HuH-7 (cell line): ENCODE results near the gene C14orf180.

Experiments used
- DNase-seq: peaks from one replicate; pipeline ENCODE4 v3.0.0; 2011; ENCODE audit warnings: low spot score

The C14orf180 gene

DNA sequence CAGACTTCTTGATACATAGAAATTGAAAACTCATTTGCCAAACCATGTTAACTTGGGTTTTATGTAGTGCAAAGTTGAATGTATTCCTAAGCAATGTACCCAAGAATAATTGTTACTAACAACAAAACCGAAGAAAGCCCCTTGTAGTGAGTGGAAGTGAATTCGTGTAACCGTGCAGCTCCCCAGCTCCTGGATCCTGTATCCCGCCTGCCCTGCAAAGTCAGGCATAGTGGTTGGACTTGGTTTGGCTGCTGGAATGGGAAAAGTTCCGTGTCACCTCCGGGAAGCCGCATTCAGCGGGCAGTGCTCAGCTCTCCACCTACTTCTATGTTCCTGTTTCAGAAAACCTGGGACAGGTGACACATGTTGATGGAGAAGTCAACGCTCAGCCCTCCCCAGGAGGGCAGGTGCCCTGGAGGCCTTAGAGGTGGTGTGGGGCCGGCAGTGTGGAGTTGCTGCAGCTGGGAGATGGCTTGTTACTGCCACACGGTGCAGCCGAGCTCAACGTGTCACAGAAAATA lies 29.2 kb upstream of the C14orf180 start:
- DNase-seq = no peak

DNA sequence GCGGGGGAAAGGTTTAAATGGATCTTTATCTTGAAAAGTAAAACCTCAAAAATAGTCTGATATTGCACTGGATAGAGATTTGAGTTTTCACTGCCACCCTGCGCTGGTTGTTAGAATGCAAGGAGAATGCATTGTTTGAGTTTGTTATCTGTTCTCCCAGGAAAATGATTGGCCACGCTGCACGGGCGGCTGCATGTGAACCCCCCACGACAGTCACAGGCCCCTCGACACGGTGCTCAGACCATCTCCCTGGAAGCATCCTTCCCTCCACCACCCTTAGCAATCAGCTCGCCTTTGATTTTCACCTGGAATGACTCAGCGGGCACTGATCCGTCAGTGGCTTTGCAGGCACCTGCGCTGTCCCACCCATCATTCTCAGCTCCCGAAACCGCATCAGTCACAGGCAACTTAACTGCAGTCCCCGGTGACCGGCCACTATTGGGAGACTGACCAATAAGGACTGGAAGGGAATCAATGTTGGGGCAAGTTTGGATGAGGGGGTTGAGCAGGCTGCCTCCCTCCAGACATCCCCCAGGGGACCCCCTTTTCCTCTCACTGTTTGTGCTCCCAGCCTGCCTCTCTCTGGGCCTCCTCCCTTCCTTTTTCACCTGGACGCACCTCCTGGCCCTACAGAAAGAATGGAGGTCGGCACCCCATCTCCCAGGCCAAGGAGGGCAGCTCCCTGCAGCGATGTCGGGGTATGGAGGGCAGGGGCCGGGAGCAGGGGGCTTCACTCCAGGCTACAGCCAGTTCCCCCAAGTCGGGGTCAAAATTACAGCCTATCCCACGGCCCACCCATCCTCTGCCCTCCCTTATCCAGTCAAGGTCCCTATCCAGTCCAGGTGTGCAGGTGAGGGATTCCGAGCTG lies 28.5 kb upstream of the C14orf180 start:
- DNase-seq = no peak

DNA sequence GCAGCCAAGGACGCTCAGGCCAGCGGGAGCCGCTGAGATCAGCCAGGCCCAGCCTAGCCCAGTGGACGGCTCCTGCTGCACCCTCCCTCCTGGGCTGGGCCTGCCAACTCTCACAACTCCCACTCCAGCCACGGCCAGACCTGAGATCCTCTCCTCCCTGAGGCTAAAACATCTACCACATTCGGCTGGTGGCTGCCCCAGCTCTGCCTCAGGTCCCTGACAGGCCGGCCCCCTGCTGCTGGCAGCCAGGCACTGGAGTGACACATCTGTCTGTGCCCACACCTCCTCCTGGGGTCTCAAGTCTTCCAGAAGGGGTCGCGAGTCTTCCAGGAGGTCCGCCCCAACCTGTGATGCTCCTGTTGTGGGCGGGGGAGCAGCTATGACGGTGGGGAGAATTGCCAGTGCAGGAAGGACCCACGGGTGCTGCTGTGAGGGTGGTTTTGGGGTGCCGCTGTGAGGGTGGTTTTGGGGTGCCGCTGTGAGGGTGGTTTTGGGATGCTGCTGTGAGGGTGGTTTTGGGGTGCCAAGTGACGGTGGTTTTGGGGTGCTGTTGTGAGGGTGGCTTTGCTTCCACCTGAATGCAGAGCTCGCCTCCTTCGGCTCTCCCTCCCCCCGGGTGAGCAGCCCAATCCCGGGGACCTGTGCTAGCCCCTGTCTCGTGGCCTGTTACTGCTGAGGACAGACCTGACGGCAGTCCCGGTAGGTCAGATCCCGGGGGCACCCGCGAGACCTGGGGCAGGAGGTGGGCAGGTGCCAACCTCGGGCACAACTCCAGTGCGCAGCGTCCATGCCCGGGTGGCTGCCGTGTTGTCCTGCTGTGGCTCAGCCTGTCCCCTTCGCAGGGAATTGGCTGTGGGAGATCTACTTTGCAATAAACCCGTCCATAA lies 27.5 kb upstream of the C14orf180 start:
- no peak for DNase-seq

DNA sequence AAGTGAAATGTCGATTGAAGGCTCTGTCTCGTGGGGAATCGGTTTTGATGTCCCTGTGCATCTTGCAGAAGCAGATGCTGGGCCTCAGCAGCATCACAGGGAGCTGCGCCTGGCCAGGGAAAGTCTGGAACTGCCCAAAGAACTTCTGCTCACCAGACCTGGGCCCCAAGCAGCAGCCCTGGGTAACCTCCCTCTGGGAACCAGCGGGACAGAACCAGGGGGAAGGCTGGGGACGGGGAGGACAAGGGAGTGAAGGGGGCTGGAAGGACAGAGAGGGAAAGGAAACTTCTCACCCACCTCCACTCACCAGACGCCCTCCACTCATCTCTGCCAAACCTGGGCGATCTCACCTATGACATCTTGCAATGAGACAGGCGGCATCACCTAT lies 26.8 kb upstream of the C14orf180 start:
- DNase-seq = no peak

DNA sequence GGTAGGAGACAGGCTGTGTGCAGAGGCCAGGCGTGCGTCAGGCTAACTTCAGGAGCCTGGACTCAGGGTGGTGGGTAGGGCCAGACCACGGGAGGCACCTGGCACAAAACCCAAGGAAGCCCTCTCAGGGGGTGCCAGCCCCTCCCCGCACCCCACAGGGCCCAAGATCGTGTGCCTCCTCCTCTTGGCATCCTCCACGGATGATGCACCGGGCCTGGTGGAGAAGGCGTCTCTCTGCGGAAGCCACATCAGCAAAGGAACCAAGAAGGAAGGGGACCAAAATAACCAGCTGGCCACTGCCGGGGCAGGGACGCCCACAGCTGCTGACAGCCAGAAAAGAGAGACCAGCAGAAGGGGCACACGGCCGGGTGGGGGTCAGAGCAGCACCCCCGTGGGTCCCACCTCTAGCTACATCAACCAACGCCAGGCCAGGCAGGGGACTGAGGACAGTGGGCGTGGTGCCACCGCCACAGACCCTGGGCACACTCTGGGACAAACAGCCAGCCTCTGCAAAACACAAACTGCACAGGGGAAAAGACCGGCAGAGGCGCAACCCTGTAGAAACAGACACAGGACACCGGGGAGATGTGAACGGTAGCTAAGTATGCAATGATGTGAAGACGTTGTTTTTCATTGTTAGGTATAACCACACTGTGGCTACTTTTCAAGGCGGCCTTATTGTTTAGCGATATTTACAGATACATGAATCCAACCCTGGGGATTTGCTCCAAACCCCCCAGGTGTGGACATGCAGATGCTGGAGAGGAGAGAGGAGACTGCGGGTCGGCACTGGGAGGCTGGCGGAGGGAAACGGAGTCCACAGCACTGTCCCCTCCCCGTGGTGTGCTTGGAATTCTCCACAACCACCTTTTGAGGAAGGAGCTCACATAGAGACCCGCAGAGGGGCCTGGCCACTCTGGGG lies 26.1 kb upstream of the C14orf180 start:
- DNase-seq = no peak

DNA sequence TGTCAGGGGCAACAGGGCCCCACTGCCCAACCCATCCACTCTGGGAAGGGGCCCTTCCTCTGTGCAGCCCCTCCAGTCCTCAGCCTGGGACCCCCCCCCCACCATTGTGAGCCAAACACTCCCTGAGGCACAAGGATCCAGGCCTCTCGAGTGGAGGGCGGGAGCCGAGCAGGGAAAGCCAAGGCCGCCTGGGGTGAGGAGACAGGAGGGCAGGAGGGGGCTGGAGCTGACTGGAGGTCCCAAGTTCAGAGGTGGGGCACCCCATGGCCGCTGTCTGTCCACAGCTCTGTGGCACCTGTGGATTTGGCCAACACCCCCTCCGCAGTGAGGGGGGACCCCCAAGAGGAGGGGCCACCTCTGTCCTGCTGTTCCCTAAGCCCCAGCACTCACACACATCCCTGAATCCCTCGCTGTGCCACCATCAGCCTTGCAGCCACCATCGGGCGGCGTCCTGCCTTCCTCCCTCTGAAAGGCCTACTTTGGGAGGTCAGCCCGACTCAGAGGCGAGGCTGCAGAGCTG lies 25.4 kb upstream of the C14orf180 start:
- DNase-seq = no peak

DNA sequence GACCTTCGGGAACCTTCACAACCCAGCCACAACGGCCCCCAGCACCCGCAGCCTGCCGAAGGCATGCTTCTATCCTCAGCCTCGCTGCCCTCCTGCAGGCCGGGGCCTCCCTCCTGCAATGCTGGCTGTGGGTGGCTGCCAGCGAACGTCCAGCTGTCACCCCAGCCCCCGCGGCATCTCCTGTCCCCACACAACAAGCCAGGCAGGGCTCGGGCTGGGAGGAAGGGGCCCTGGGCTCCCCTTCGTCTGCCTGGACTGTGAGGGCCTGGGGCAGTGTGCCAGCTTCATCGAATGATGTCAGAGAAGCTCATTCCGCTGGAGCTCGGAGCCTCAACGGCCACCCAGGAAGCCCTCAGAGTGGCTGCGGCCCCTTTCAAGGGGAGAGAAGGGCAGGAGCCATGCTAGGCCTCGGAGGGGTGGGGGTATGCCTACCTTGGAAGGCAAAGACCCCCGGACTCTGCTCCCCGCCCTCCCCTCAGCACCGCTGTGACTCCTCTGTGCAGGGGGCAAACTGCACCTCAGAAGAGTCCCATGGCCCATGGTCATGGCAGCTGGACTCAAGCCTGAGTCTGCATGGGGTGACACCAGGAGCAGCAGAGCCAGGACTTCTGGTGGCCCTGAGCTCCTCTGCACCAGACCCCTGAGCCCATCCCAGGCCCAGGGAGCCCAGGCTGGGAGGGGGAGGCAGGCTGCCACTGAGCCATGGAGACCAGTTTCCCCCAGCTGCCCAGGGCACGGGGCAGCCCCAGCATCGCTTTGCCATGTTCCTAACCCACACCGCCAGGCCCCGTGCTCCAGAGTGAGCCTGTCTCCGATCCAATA lies 24.7 kb upstream of the C14orf180 start:
- DNase-seq = no peak

DNA sequence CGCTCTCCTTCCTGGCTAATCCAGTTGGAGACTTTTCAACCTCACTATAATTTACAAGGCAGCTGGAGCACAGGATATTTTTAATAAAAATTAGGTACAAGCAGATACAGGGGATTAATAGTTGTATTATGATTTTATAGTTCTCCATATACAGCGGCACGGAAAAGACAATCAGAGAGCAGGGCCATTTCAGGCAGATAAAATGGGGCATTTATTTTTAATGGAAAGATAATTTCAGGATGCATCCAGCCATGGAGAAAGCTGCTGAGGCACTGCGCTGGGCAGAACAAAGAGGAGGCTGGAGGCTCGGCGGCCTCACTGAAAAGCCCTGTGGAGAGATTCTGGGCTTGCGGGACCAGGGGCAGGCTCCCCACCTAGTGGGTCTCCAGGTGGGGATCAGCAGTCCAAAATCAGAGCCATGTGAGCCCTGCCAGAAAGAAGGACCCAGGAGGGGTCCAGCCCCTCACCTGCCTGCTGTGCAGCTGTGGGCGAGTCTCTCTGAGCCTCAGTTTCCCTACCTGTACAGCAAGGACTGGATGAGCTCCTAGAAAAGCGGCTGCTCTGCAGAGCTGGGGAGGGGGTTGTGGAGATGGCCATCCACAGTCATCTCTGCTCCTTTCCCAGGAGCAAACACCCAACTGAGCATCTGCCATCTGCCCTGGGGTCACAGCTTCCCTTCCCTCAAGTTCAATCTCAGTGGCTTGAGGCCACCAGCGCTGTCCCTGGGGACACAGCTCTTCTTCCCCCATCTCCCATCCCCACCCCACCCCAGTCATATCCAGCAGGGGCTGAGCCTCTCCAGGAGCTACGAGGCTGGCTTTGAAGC lies 23.9 kb upstream of the C14orf180 start:
- no peak for DNase-seq

DNA sequence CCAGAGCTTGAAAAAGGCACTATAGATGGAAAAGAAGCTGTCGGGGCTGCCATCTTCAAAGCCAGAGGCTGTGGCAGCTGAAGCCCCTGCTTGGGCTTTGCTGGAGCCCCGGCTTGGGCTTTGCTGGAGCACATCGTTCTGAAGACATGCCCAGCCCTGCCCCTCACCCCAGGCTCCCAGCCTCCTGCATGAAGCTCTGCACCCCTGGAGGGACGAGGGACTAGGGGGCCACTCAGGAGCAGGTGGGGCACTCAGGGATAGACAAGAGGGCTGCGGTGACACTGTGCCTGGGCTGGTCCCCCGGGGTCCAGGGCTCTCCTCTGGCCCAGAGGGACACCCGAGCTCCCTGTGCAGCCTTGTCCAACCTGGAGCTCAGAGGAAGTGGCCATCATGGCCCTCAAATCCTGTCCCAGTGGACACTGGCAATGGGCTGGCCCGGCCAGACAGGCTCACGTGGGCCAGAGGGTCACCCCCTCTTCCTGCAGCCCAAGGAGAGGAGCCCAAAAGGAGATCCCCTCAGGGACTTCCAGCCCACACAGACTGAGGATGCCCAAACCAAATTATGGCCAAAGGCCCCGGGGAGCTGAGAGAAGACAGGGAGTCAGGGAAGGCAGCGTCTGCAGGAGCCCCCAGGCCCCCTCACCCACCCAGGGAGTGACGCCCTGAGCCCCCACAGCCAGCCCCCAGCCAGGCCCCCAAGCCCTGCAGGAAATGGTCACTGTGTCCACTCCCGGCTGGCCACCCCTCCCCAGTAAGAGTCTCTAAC lies 23.1 kb upstream of the C14orf180 start:
- no peak for DNase-seq

DNA sequence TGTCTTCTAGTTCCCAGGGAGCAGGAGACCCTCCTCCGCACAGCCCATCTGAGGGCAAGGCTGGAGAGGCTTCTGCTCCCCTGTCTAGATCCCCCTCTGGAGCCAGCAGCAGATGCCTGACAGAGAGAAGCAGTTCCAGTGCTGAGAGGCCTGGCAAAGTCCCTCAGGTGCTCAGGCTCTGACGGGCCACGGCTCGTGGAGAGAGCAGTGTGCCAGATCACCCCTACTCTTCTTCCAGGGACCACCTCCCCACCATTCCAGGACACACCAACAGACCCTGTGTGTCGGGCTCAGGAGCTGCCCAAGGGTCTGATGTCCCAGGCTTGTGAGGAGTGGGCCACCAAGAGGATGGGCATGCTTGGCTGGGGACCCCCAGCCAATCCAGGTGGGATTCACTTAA lies 22.5 kb upstream of the C14orf180 start:
- DNase-seq = no peak

DNA sequence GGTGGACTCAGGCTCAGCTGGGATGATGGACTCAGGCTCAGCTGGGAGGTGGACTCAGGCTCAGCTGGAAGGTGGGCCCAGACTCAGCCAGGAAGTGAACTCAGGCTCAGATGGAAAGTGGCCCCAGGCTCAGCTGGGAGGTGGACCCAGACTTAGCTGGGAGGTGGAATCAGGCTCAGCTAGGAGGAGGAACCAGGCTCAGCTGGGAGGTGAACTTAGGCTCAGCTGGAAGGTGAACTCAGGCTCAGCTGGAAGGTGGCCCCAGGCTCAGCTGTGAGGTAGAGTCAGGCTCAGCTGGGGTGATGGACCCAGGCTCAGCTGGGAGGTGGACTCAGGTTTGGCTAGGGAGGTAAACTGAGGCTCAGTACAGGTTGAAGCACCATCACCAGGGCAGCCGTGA lies 21.8 kb upstream of the C14orf180 start:
- no peak for DNase-seq

DNA sequence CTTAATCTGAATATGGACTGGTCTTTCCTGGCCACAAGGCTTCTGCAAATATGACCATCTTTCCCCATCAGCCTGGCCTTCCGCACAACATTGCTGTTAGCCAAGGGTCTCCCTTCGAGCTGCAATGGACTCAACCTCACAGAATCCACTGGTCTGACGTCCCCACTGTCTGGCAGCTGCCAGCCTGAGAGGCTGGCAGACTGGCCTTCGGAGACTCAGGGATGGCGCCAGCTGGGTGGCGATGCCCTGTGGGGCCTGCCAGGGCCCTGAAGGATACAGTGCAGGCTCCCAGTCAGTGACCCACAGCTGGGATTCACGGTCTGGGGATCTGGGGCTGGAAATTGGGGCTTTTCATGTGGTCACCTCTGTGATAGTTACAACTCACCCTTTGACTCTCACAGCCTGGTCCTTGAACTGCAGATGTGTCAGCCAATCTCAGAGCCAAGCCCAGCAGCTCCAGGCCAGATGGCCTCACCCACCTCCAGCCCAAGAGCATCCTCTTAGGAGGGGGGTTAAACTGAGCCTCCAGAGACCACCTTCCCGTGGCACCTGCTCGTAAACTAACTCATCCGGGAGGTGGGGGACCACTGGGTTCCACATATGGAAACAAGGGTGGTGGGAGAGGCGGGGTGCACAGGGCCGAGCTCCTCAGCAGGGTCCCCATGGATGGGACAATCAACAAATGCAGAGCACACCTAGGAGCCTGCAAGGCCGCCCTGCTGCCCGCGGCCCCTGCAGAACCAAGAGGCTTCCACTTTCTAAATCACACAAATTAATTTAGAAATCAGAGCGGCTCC lies 21.1 kb upstream of the C14orf180 start:
- DNase-seq = no peak

DNA sequence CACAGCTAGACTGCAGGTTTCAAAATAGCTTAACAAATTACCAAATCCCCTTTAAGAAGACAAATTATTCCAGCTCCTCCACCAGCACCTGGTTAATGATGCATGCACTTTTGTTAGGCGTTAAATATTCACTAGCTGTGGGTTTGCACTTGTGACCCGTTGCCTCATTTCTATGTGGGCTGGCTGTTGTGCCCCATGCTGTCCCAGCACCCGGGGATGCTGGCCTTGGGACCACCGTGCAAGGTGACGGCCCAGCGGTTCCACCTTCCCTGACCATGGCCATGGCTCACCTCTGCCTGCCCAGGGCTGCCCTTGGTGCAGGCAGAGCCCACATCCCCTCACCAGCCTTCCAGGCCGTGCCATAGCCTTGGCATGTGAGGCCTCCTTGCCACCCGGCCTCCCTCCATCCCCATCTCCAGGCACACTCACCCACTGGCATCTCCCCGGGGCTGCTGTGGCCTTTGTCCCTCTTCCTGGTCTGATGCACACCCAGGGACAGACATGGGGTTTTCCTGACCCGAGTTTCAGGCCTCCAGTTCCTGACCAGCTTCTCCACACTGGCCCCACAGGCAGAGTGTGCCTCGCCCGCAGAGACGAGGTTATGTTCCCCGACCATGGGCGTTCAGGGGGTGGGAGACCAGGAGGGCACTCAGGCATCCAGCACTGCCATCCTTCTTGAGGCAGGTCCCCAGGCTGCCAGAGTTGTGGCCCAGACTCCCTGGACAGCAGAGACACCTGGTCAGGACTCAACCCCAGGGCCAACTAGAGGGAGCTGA lies 20.3 kb upstream of the C14orf180 start:
- DNase-seq = no peak

DNA sequence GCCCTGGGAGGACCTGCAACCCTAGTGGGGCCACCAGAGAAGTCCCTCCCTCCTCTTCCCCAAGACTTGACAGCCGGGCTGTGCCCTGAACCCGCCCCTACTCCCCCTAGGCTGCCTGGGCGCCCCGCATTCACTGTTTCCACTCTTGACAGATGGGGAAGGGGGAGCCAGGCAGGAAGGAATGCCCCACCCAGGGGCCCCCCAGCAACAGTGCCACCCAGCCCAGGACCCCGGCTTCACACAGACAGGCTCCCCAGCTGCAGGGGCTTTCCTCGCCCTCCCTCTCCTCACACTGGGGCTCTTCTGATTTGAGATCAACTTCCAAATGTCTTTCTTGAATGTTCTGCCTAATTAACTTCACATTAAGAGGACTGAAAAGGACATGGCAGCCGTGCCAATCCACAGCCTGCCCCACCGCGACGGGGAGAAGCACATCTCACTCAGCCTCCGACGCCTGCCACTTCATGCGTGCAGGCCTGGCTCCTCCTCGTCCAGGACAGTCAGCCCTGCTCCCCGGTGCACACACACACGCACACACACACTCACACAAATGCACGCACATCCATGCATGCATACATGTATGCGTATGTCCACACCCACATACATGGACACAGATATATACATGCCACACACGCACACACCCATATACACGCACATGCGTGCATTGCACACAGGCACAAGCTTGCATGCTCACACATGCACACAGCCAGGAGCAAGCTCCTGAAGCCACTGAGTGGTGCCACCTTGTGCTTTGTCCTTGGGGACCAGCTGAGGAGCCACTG lies 19.6 kb upstream of the C14orf180 start:
- DNase-seq = no peak

DNA sequence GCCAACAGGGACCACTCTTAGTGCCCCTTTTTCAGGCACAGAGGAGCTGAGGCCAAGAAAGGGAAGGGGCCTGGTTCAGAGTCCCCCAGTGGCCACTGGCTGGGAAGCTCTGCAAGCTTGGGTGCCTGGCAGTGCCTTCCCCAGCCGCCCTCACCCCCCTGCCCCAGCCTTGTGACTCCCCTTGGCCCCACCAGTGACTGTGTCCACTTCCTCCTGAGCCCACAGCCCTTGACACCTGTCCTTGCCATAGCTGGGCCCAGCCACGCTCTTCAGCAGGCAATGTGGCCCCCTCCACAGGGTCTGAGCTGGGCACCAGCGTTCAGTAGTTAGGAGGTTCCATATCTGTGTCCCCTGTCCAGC lies 19.0 kb upstream of the C14orf180 start:
- DNase-seq = no peak

DNA sequence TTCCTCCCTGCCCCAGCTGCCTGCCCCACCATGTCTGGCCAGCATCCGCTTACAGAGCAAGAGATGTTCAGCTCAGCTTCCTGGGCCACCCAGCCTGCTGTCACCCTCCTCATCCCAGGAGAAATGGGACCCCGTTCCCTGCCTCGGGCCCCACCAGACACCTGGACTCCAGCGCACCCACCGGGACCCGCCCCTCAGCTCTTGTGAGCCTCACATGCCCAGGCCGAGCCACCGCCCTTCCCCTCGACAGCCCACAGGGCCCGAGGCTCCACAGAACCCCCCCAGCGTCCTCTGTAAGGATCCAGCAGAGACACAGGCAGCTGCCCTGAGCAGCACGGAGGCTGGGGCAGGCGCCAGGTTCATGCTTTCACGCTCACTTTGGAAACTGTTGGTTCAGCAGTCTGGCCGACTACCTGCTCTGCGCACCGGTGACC lies 18.4 kb upstream of the C14orf180 start:
- DNase-seq = no peak
